HG03135 (cell line): ENCODE results near the gene KATNA1.
A peak's percentile ranks its signal among the peaks of the same experiment; 100 is the strongest.
"Not testable (repeated sequence)": the region's sequence is repeated elsewhere in the genome, so short reads cannot be mapped to it uniquely, and the experiment has no call there.

ENCODE experiments used
- ATAC-seq: cut with Tn5 transposase; IDR thresholded peaks from one replicate; pipeline ENCODE4 v1.9.1; 2021; ENCODE audit warnings: mild to moderate bottlenecking, moderate library complexity; ENCODE audit not compliant: unreplicated experiment

Gene KATNA1

GRCh38 chr6:149648148-149649145 lies at the start of gene KATNA1:
Gene KATNA1 (minus strand): TSS chr6:149648714. CDS start chr6:149638547, 10,167 bp downstream.
- peak; percentile 82 for ATAC-seq

DNA sequence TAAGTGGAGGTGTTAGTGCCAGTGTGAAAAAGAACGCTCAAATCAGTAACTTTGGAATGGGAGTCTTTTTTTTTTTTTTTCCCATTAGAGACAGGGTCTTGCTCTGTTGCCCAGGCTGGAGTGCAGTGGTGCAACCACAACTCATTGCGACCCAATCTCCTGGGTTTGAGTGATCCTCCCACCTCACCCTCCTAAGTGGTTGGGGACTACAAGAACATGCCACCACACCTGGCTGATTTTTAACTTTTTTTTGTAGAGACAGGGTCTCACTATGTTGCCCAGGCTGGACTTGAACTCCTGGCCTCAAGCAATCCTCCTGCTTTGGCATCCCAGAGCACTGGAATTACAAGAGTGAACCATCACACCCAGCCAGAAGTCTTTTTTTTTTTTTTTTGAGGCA lies 49.7 kb upstream of the KATNA1 start:
- no peak for ATAC-seq

GRCh38 chr6:149696901-149697300 lies 48.4 kb upstream of the KATNA1 start:
- no peak for ATAC-seq

DNA sequence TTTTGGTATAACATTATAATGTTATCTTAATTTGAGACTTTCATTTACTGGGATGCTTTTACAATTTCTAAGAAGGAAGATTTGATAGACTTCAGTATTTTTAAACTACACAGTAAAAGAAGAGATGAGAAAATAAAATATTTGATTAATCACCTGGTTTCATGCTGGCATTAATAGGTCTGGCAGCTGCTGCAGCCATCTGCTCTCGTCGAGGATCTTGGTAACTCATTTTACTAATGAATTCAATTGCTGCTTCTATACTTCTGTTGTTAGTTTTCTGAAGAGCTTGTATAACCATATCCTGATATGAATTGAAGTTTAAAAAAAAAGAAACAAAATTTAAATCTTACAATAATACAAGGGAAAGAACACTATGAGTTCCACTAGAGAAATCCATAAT lies 46.4 kb upstream of the KATNA1 start:
- no peak for ATAC-seq

- ATAC-seq = no peak
These were observed 42.7 kb upstream of the KATNA1 start for GRCh38 chr6:149691201-149691600.

DNA sequence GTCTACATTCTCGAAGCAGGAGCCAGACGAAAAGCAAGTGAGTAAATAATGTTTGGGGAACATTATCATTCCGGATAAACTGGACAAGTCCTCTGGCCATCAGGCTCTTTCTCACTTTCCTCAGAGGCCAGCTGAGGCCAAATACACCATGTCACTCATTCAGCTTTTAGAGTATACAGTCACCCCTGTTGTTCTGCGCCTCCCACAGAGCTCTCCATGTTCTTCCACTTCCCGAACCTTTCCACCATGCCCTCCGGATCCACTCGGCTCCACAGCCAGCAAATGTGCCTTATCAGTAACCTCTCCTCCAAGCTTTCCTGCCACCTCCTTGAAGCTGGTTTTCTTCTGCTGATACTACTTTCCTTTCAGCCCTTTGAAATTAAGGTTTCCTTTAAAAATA lies 37.7 kb upstream of the KATNA1 start:
- ATAC-seq = no peak

DNA sequence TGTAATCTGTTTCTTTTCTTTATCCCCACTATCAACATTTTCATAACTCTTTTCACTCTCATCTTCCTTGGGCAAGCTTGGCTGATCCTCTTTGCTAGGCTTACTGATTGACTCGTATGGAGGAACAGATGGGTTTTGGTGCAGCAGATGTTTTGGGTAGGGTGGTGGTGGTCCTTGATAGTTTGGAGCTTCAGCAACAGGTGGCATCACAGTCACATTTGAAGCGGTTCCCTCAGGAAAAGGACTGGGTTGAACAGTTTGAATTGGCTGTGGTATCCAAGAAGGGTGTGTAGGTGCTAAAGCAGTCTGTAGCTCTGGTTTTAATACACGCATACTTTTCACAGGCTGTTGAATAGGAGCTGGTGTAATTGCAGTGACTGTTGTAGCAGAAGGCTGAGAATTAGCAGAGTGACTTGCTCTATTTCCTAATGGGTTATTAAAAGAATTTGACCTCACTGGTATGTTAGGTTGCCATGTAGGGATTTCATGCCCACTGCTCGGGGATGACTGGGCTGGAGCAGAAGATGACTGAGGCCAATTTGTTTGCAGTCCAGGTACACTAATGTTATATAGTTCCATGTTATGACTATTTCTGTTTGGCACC lies 34.8 kb upstream of the KATNA1 start:
- ATAC-seq = no peak

DNA sequence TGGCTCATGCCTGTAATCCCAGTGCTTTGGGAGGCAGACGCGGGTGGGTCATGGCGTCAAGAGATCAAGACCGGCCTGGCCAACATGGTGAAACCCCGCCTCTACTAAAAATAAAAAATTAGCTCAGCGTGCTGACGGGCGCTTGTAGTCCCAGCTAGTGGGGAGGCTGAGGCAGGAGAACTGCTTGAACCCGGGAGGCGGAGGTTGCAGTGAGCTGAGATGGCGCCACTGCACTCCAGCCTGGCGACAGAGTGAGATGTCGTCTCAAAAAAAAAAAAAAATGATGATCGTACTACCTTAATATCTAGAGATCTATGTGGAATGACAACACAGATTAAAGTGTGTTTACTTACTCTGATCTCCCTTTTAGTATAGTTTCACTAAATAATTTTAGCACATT lies 33.3 kb upstream of the KATNA1 start:
- ATAC-seq = not testable (repeated sequence)

DNA sequence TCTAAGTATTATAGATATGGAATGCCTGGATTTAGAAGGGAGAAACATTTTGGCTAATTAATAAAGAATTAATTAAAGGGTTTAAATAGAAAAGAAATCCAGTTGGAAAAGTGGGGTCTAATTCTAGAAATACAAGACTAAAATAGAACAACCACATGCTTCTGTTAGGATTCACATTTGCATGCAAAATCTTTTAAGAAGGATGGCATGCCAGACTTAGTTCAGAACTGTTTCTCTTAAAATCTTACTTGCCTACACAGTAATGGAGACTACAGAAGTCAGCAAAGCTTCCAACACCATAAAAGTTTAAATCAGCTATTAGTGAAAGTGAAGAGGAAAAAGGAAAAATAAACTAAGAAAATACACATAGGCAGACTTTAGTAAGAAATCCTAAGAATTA lies 32.7 kb upstream of the KATNA1 start:
- no peak for ATAC-seq

DNA sequence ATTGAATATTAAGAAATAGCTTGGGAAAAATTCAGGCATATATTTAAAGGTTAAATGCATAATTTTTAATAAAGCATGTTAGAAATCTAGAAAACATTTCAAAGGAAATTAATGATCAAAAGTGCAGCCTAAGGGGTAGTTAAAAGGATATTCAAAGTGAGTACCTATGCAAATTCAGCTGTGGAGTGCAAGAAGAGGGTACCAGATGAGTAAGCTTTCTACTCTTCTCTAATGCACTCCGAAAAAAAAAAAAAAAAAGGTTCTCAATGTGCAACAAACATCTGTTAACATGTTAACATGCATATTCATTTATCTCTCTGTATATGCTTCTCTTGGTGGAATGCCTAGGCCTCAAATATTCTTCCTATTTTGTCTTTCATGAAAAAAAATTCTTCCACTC lies 32.0 kb upstream of the KATNA1 start:
- ATAC-seq = no peak

DNA sequence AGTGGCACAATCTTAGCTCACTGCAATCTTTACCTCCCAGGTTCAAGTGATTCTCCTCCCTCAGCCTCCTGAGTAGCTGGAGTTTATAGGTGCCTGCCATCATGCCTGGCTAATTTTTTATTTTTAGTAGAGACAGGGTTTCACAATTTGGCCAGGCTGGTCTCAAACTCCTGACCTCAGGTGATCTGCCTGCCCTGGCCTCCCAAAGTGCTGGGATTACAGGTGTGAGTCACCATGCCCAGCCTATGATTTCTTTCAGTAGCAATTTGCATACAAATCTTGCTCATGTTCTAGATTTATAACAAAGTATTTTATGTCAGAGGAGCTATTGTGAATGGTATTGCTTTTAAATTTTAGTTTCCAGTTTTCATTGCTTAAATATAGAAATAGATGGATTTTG lies 23.8 kb upstream of the KATNA1 start:
- ATAC-seq = not testable (repeated sequence)

- ATAC-seq = no peak
These were observed 11.5 kb upstream of the KATNA1 start for GRCh38 chr6:149660028-149660427.

DNA sequence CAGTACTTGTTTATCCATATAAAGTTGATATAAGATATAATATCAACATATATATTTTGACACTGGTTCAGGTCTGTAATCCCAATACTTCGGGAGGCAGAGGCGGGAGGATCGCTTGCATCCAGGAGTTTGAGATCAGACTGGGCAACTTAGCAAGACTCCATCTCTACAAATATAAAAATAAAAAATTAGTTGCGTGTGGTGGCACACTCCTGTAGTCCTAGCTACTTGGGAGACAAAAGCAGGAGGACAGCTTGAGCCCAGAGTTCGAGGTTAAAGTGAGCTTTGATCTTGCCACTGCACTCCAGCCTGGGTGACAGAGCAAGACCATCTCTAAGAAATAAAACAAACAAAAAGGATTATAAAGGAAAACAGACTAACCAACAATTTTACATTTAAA lies 8.9 kb upstream of the KATNA1 start:
- no peak for ATAC-seq

- ATAC-seq = no peak
These were observed 2.5 kb upstream of the KATNA1 start for GRCh38 chr6:149651056-149651455.

GRCh38 chr6:149646599-149646998 lies 1.9 kb downstream of the KATNA1 start:
- ATAC-seq = no peak

- no peak for ATAC-seq
These were observed 5.5 kb downstream of the KATNA1 start for GRCh38 chr6:149642829-149643580.

- no peak for ATAC-seq
These were observed 12.4 kb downstream of the KATNA1 start for GRCh38 chr6:149636124-149636523.

DNA sequence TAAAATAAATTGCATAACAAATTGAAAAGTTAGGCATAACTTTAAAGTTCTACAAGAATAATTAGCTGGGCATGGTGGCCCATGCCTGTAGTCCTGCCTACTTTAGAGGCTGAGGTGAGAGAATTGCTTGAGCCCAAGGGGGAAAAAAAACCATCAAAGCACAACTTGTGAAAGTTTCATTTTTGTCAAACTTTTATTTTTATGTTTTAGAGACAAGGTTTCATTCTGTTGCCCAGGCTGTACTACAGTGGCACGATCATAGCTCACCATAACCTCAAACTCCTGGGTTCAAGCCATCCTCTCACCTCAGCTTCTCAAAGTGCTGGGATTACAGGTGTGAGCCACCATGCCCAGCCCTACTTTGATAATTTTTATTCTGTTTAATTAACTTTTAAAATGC lies 14.2 kb downstream of the KATNA1 start:
- no peak for ATAC-seq

- peak; percentile 63 for ATAC-seq
These were observed 19.5 kb downstream of the KATNA1 start for GRCh38 chr6:149628875-149629510.

GRCh38 chr6:149627672-149628071 lies 20.8 kb downstream of the KATNA1 start:
- no peak for ATAC-seq

DNA sequence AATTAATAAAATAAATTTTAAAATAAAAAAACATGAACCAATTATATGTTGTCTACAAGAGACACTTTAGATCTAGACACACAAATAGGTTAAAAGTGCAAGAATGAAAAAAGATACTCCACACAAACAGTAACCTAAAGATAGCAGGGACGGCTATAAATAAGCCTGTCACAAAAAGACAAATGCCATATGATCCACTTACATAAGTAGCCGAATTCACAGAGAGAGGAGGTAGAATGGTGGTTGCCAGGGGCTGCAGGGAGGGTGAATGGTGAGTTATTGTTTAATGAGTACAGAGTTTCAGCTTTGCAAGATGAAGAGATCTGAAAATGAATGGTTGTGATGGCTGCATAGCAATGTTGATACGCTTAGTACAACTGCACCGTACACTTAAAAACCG lies 32.7 kb downstream of the KATNA1 start:
- ATAC-seq = no peak
